ENCODE measurements around the gene CDC42EP4.

Gene CDC42EP4

GRCh38 chr17:73304971-73305812, 6.6 kb downstream of the CDC42EP4 start:
- no peak for TF ChIP-seq CTCF (IDR thresholded peaks at IDR 0.05; ENCODE audit: insufficient read depth, low read length, poor library complexity, severe bottlenecking)
- Histone ChIP-seq H3K27me3 (replicated peaks; ENCODE audit: control insufficient read depth, insufficient read depth, low read length) (no peaks in the 10 kb centered on the region), H3K36me3 (ENCODE audit: control insufficient read depth, insufficient read depth, low read length) (no peaks in the 10 kb centered on the region), H3K4me3 (replicated peaks; ENCODE audit: low read depth, low read length) (peak overlapping the region; percentile 35)
- DNase-seq (ENCODE audit: extremely low read depth, insufficient read length): no peak

GRCh38 chr17:73304438-73304837, 7.4 kb downstream of the CDC42EP4 start:
- H3K27me3 ChIP-seq (replicated peaks; ENCODE audit: control insufficient read depth, insufficient read depth, low read length): no peaks in the 10 kb centered on the region
- no peak for DNase-seq (ENCODE audit: extremely low read depth, insufficient read length)
- no peak overlapping the region for H3K4me3 ChIP-seq (replicated peaks; ENCODE audit: low read depth, low read length)
- H3K36me3 ChIP-seq (ENCODE audit: control insufficient read depth, insufficient read depth, low read length): no peaks in the 10 kb centered on the region; the same call in 1 of the 2 replicates
- TF ChIP-seq CTCF (IDR thresholded peaks at IDR 0.05; ENCODE audit: insufficient read depth, low read length, poor library complexity, severe bottlenecking): no peak

- TF ChIP-seq CTCF (IDR thresholded peaks at IDR 0.05; ENCODE audit: insufficient read depth, low read length, poor library complexity, severe bottlenecking): no peak
- no peak for DNase-seq (ENCODE audit: extremely low read depth, insufficient read length)
- Histone ChIP-seq H3K27me3 (replicated peaks; ENCODE audit: control insufficient read depth, insufficient read depth, low read length) (no peaks in the 10 kb centered on the region), H3K36me3 (ENCODE audit: control insufficient read depth, insufficient read depth, low read length) (no peaks in the 10 kb centered on the region; the same call in 1 of the 2 replicates), H3K4me3 (replicated peaks; ENCODE audit: low read depth, low read length) (no peak overlapping the region)
Observed at GRCh38 chr17:73302189-73302588, 9.6 kb downstream of the CDC42EP4 start.

GRCh38 chr17:73301369-73301768, 10.4 kb downstream of the CDC42EP4 start:
- DNase-seq (ENCODE audit: extremely low read depth, insufficient read length): no peak
- Histone ChIP-seq H3K36me3 (ENCODE audit: control insufficient read depth, insufficient read depth, low read length) (no peaks in the 10 kb centered on the region; the same call in 1 of the 2 replicates), H3K27me3 (replicated peaks; ENCODE audit: control insufficient read depth, insufficient read depth, low read length) (no peaks in the 10 kb centered on the region), H3K4me3 (replicated peaks; ENCODE audit: low read depth, low read length) (no peak overlapping the region)
- TF ChIP-seq CTCF (IDR thresholded peaks at IDR 0.05; ENCODE audit: insufficient read depth, low read length, poor library complexity, severe bottlenecking): no peak

GRCh38 chr17:73300392-73300791, 11.4 kb downstream of the CDC42EP4 start:
- Histone ChIP-seq H3K36me3 (ENCODE audit: control insufficient read depth, insufficient read depth, low read length) (no peaks in the 10 kb centered on the region; the same call in 1 of the 2 replicates), H3K27me3 (replicated peaks; ENCODE audit: control insufficient read depth, insufficient read depth, low read length) (no peaks in the 10 kb centered on the region), H3K4me3 (replicated peaks; ENCODE audit: low read depth, low read length) (no peak overlapping the region)
- TF ChIP-seq CTCF (IDR thresholded peaks at IDR 0.05; ENCODE audit: insufficient read depth, low read length, poor library complexity, severe bottlenecking): no peak
- DNase-seq (ENCODE audit: extremely low read depth, insufficient read length): no peak

All from GM06990 (cell line).